Colonic mucosa (tissue), 4 donors: ENCODE results near the gene NRIP2. TPM values are rescaled to one million over a fixed set of nuclear protein-coding genes. Genes with fewer than 3 reads are reported as not detected.

Experiments
- DNase-seq: peaks from one replicate; pipeline ENCODE4 v3.0.0-alpha.2; 2020
- H3K27ac ChIP-seq: fragments of 200-600 bp; one replicate; pipeline ENCODE4 v1.8.0; 2021
- H3K27me3 ChIP-seq: fragments of 200-600 bp; one replicate; pipeline ENCODE4 v1.8.0; 2021
- H3K36me3 ChIP-seq: fragments of 200-600 bp; one replicate; pipeline ENCODE4 v1.8.0; 2021
- H3K4me1 ChIP-seq: fragments of 200-600 bp; one replicate; pipeline ENCODE4 v1.8.0; 2021; ENCODE audit warnings: mild to moderate bottlenecking
- H3K4me3 ChIP-seq: fragments of 200-600 bp; one replicate; pipeline ENCODE4 v1.8.0; 2021
- H3K9ac ChIP-seq, 2 donors: one replicate each; pipeline ENCODE4 v1.7.0; 2013; ENCODE audit warnings: control low read depth in 2 of 2, low read depth in 2 of 2, low read length in 2 of 2
- H3K9me3 ChIP-seq: fragments of 200-600 bp; one replicate; pipeline ENCODE4 v1.8.0; 2021
- intact Hi-C: fragments of 100-400 bp; cut with DNase I; formaldehyde crosslinking; loops from one replicate; pipeline ENCODE4 v1.14.1; 2022
- total RNA-seq, 2 donors: library from RNA; stranded (reverse); fragmentation: NEBNext Ultra II Directional in 1 of 2; extraction: Animal tissue kit (Norgen Biotek cat#: 25700) in 1 of 2; gene quantifications; one replicate each; pipeline ENCODE4 v1.2.1, GENCODE V29; 2021
- TF ChIP-seq, protein P1 (sequence below): fragments of 200-600 bp; IDR thresholded peaks from one replicate; pipeline ENCODE4 v1.8.0; 2022; ENCODE audit warnings: antibody characterized with exemption, mild to moderate bottlenecking
- donor health status: healthy.
- donor health status: DM: no; HTN: no; CAD: no.
- donor health status: DM: no; HTN: no; CAD: no.

The NRIP2 gene
- total RNA-seq, 2 donors from 2014 or later: 0.49 to 0.77 TPM

DNA sequence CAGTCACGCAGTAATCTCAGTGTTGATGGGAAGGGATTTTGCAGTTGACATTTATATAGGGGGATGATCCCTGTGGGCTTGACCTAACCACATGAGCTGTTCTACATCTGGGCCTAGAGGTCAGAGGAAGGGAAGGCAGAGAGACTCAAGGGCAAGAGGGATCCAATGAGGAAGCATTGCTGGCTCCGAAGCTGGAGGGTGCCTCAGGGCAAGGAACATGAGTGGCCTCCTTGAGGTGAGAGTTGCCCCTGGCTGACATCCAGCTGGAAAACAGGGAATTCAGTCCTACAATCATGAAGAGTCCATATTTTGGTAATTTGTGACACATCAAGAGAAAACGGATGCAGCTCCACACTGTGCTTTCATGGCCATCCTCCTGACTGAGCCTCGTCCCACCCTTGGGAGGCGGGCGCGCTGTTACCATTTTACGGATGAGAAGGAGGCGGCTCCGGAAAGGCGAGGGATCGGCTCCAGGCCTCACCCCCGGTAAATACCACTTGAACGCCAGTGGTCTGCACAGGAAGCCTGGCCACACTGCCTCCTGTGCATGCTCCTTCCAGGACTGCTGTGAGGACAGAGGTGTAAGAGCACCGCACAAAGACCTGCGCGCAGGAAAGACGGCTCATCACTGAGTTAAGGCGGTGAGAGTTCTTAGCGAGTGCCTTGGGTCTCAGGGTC lies 58.6 kb downstream of the NRIP2 start:
- Histone ChIP-seq H3K27ac (no peak overlapping the region), H3K4me3 (no peak overlapping the region), H3K9ac (no peak overlapping the region), H3K36me3 (no peaks in the 10 kb centered on the region), H3K9me3 (no peaks in the 10 kb centered on the region), H3K4me1 (no peaks in the 10 kb centered on the region), H3K27me3 (no peaks in the 10 kb centered on the region)
- intact Hi-C loops: no loop called here
- TF ChIP-seq, protein P1, sequence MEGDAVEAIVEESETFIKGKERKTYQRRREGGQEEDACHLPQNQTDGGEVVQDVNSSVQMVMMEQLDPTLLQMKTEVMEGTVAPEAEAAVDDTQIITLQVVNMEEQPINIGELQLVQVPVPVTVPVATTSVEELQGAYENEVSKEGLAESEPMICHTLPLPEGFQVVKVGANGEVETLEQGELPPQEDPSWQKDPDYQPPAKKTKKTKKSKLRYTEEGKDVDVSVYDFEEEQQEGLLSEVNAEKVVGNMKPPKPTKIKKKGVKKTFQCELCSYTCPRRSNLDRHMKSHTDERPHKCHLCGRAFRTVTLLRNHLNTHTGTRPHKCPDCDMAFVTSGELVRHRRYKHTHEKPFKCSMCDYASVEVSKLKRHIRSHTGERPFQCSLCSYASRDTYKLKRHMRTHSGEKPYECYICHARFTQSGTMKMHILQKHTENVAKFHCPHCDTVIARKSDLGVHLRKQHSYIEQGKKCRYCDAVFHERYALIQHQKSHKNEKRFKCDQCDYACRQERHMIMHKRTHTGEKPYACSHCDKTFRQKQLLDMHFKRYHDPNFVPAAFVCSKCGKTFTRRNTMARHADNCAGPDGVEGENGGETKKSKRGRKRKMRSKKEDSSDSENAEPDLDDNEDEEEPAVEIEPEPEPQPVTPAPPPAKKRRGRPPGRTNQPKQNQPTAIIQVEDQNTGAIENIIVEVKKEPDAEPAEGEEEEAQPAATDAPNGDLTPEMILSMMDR: no peak
- DNase-seq: no peak

DNA sequence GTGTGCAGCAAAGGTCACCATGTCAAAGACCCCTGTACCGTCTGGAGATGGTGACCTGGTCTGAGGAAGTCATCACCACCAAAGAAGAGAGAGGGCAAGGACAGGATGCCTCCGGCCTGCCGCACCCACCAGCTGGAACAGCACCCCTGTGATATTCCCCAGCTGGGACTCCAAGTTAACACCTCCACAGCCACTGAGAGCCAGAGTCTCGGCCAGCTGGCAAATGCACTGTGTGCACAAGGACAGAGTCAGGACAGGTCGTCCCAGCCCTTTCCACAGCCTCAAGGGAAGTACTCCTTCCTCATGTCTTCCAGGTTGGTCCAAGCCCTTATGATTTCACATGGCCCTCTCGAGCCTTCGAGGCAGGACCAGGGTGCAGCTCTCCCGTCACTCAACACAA lies 59.4 kb downstream of the NRIP2 start:
- Histone ChIP-seq H3K27me3 (no peaks in the 10 kb centered on the region), H3K4me1 (no peaks in the 10 kb centered on the region), H3K4me3 (no peak overlapping the region), H3K9me3 (no peaks in the 10 kb centered on the region), H3K9ac (no peak overlapping the region), H3K36me3 (no peaks in the 10 kb centered on the region), H3K27ac (no peak overlapping the region)
- no peak for DNase-seq
- intact Hi-C loops: no loop called here
- TF ChIP-seq, protein P1: no peak

Other genes starting within 250 kb of the NRIP2 start
- 100 to 1,000 TPM in 1 of 2 donors, 10 to 100 TPM in 1; 63.1 to 274 TPM for gene FKBP4, start 40.1 kb downstream of the NRIP2 start, total RNA-seq
- gene ITFG2, start 22.4 kb downstream of the NRIP2 start, total RNA-seq: 10 to 100 TPM; 19.4 to 34.8 TPM
- not detected for gene TEX52, start 22.0 kb upstream of the NRIP2 start, total RNA-seq
- 10 to 100 TPM; 18.4 to 89.3 TPM for gene FOXM1, start 42.1 kb upstream of the NRIP2 start, total RNA-seq
- 10 to 100 TPM; 18.3 to 25.5 TPM for gene RHNO1, start 42.2 kb upstream of the NRIP2 start, total RNA-seq
- gene TULP3, start 55.9 kb upstream of the NRIP2 start, total RNA-seq: 10 to 100 TPM; 10.1 to 12.6 TPM
- 10 to 100 TPM; 10.7 to 15.8 TPM for gene TEAD4, start 124.4 kb upstream of the NRIP2 start, total RNA-seq
- 1 to 10 TPM; 4.7 to 9.9 TPM for gene TSPAN9, start 242.3 kb upstream of the NRIP2 start, total RNA-seq